GM19455 (cell line): ENCODE measurements around the gene CRHR1.
"Not testable (repeated sequence)": the region's sequence is repeated elsewhere in the genome, so short reads cannot be mapped to it uniquely, and the experiment has no call there.

Experiments
- ATAC-seq: cut with Tn5 transposase; IDR thresholded peaks from one replicate; pipeline ENCODE4 v1.9.1; 2021; ENCODE audit not compliant: unreplicated experiment

Gene CRHR1

GRCh38 chr17:45862127-45862526 is 78.0 kb downstream of the CRHR1 start:
- not testable (repeated sequence) for ATAC-seq

- no peak for ATAC-seq
Observed at GRCh38 chr17:45863857-45864654, 79.9 kb downstream of the CRHR1 start.

DNA sequence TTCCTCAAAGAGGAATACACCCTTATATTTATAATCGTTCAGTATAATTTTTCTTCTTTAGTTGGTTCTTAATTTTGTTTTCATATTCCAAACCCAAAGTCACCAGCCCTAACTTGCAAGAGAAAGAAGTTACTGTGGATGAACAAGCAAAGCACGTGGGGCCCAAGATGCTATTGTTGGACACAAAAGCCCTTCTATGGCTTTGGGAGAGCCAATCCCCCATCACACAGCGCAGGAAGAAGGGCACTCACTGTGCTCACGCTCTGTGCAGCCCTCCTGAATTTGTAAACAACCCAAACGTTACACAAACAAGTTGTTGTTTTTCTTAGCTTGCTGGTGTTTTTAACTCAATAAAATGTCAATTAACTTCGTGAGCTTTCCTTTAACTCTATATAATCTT is 83.1 kb downstream of the CRHR1 start:
- ATAC-seq: no peak

DNA sequence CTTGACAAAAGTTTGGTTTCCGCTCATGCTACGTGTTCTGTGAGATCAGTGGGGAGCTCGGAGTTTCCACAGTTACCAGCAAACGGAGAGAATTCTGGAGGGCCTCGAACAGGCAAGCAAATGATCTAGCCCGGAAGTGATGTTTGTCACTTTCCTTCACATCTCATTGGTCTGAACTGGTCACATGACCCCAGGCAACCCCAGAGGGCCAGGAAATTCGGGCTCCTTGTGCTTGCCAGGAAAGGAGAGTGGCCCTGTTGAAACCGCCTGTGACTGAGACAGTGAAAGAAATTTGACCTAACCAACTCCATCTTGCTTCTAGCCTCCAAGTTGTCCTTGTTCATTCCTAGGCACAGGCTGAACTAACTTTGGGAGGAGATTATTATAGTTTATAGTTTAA is 83.6 kb downstream of the CRHR1 start:
- no peak for ATAC-seq

DNA sequence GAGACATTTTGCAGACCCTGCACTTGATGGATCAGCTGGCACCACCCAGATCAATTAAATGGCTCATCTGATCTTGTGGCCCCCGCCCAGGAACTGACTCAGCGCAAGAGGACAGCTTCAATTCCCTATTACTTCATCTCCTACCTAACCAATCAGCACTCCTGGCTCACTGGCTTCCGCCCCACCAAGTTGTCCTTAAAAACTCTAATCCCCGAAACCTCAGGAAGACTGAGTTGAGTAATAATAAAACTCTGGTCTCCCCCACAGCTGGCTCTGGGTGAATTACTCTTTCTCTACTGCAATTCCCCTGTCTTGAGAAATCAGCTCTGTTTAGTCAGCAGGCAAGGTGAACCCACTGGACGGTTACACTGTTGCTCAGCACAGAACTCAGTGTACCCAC is 84.2 kb downstream of the CRHR1 start:
- no peak for ATAC-seq

GRCh38 chr17:45869676-45870341 is 85.7 kb downstream of the CRHR1 start:
- ATAC-seq: no peak

- no peak for ATAC-seq
Observed at GRCh38 chr17:45870342-45870974, 86.3 kb downstream of the CRHR1 start.

DNA sequence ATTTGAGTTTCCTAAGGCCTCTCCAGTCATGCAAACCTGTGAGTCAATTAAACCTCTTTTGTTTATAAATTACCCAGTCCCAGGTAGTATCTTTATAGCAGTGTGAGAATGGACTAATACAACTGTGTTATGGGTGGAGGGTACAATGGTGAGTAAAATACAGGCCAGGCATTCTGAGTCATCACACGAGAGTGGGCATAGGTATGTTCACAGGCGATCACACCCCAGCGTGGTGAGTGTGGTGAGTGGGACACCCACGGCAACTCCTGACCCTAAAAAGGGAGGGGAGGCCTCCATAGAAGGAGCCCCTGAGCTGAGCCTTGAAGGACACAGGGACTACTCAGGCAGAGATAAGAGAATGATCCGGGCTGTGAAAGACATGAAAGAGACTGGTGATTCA is 87.6 kb downstream of the CRHR1 start:
- ATAC-seq: no peak

- no peak for ATAC-seq
Observed at GRCh38 chr17:45873728-45874127, 89.6 kb downstream of the CRHR1 start.

DNA sequence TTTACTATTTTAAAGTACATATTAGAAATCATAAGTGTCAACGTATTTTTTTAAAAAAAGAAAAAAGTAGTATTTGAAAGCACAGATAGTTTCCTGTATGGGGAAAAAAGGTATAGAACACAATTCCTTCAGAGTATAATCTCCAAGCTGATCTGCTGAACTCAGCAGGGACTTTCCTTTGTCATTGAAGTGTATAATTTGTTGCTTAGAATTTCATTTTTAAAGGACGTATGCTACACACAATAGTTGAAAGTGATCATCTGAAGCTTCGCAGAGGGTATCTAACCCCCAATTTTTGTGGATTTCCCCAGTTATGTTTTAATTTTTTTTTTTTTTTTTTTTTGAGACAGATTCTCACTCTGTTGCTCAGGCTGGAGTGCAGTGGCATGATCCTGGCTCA is 90.0 kb downstream of the CRHR1 start:
- no peak for ATAC-seq

GRCh38 chr17:45876539-45876938 is 92.4 kb downstream of the CRHR1 start:
- no peak for ATAC-seq

DNA sequence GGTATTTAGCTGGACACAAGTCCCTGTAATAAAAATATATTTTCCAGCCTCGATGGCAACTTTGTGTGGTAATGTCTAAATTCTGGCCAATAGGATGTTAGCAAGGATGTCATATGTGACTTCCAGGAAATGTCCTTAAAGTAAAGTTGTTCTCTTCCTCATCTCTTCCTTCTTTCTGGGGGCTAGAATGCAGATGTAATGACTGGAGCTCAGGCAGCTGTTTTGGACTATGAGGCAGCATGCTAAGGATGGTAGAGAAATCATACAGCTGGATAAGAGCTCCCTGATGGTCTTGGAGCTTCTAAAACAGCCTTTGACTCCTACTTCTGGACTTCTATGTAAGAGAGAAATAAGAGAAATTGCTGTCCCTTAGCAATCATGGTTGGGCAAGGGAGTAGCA is 93.3 kb downstream of the CRHR1 start:
- ATAC-seq: no peak

DNA sequence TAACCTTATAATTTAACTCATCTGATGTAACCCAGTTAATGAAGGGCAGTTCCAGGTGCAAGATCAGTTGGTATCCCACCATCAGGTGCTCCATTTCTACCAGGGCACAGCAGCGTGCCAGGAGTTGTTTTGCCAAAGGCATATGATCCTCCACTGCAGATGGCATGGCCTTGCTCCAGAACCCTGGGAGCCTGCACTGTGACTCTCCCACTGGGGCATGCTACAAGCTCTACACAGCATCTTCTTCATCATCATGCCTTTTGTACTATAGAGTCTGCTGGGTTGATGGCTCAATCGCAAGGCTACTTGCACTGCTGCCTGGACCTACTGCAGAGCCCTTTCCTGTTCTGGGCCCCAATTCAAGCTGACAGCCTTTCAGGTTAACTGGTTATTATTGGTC is 98.9 kb downstream of the CRHR1 start:
- no peak for ATAC-seq
